Spleen (tissue), 11 donors: ENCODE measurements around the gene HSPA2. TPM values are rescaled to one million over a fixed set of nuclear protein-coding genes. Genes with fewer than 3 reads are reported as not detected.

ENCODE experiments used
- DNase-seq: peaks from one replicate; pipeline ENCODE4 v3.0.0-alpha.2; 2020
- H3K27ac ChIP-seq, 8 donors: fragments of 200-600 bp; sonication (generic) in 7 of 8; 1 replicate in 4 of 8; 2 replicates in 4 of 8; pipeline versions ENCODE4 v1.5.0 to v1.8.0; 2016 to 2021; ENCODE audit warnings: inconsistent platforms in 4 of 8, mild to moderate bottlenecking in 4 of 8, moderate library complexity in 1 of 8
- H3K27me3 ChIP-seq, 7 donors: fragments of 200-600 bp; sonication (generic) in 6 of 7; replicated peaks in 1 of 7; 1 replicate in 4 of 7; 2 replicates in 3 of 7; pipeline versions ENCODE4 v1.5.0 to v1.8.0; 2016 to 2021; ENCODE audit warnings: inconsistent platforms in 3 of 7, mild to moderate bottlenecking in 1 of 7
- H3K36me3 ChIP-seq, 6 donors: fragments of 200-600 bp; sonication (generic) in 5 of 6; 1 replicate in 4 of 6; 2 replicates in 2 of 6; pipeline versions ENCODE4 v1.5.0 to v1.8.0; 2016 to 2021; ENCODE audit warnings: inconsistent platforms in 2 of 6
- H3K4me1 ChIP-seq, 6 donors: fragments of 200-600 bp; sonication (generic) in 5 of 6; 1 replicate in 3 of 6; 2 replicates in 3 of 6; pipeline versions ENCODE4 v1.5.0 to v1.8.0; 2016 to 2021; ENCODE audit warnings: inconsistent platforms in 3 of 6
- H3K4me3 ChIP-seq, 8 donors: fragments of 200-600 bp; sonication (generic) in 7 of 8; 1 replicate in 4 of 8; 2 replicates in 4 of 8; pipeline versions ENCODE4 v1.5.0 to v1.8.0; 2016 to 2021; ENCODE audit warnings: inconsistent platforms in 4 of 8, mild to moderate bottlenecking in 4 of 8, moderate library complexity in 2 of 8
- H3K9me3 ChIP-seq, 8 donors: fragments of 200-600 bp; sonication (generic) in 7 of 8; 1 replicate in 4 of 8; 2 replicates in 4 of 8; pipeline versions ENCODE4 v1.5.0 to v1.8.0; 2016 to 2021; ENCODE audit warnings: inconsistent platforms in 4 of 8
- CTCF ChIP-seq, 11 experiments: fragments of 200-600 bp in 7 of 11; fragments of 450-650 bp in 4 of 11; sonication (generic) in 4 of 11; IDR thresholded peaks in 8 of 11; conservative IDR thresholded peaks in 3 of 11; 1 replicate in 7 of 11; 2 replicates in 4 of 11; pipeline versions ENCODE4 v1.4.0 to v1.8.0; 2016 to 2021; ENCODE audit warnings: antibody characterized with exemption in 11 of 11, inconsistent platforms in 4 of 11, mild to moderate bottlenecking in 1 of 11
- POLR2A ChIP-seq, 3 donors: fragments of 450-650 bp; IDR thresholded peaks; one replicate each; pipeline ENCODE4 v1.5.1; 2017; ENCODE audit warnings: antibody characterized with exemption in 3 of 3, mild to moderate bottlenecking in 1 of 3
- POLR2AphosphoS5 ChIP-seq, 3 donors: sonication (generic); formaldehyde crosslinking; IDR thresholded peaks; one replicate each; pipeline ENCODE4 v1.5.1; 2017; ENCODE audit warnings: antibody characterized with exemption in 3 of 3
- WGBS, 5 donors: extraction: QIAGEN DNeasy Blood & Tissue Kit in 3 of 5; methylation state at CpG; one replicate each; pipeline versions ENCODE4 v1.1.5 to v1.1.7; 2013 to 2018; 5-methylcytosine and 5-hydroxymethylcytosine counted together
- intact Hi-C: fragments of 100-400 bp; cut with DNase I; formaldehyde crosslinking; loops from one replicate; pipeline ENCODE4 v1.15.0; 2023; ENCODE audit warnings: low total_unique reads
- polyA plus RNA-seq, 3 donors: library from polyadenylated mRNA; stranded (reverse); fragments of 200-250 nt; gene quantifications; one replicate each; pipeline ENCODE4 v1.2.1, GENCODE V29; 2013
- total RNA-seq, 7 donors: library from RNA; depleted of rRNA in 3 of 7; stranded (reverse); fragments of >200 nt in 3 of 7; fragmentation: NEBNext Ultra II Directional in 4 of 7; extraction: Animal tissue kit (Norgen Biotek cat#: 25700) in 4 of 7; gene quantifications; one replicate each; pipeline versions ENCODE4 v1.1.0 to v1.2.1, GENCODE V29; 2016 to 2021
- donor health status: healthy with polysubstance abuse.
- donor health status: DM: no; HTN: no; CAD: no; lungs with moderate emphysema.
- donor health status: DM: no; HTN: no; CAD: no.
- donor health status: Bipolar disorder and iron deficiency.
- donor health status: healthy.
- donor health status: DM: no; HTN: no; CAD: no.
- donor health status: DM: yes; HTN: yes; CAD: no.

The HSPA2 gene
- total and polyA plus RNA-seq, 10 donors, result 3.9 to 53.8 (median 23.6) TPM

GRCh38 chr14:64580467-64580866, 39.9 kb downstream of the HSPA2 start:
- no peak for TF ChIP-seq POLR2AphosphoS5 (IDR thresholded peaks at IDR 0.05)
- no peak for TF ChIP-seq CTCF (IDR thresholded peaks at IDR 0.05 in 8 of 11, conservative IDR thresholded peaks at IDR 0.05 in 3 of 11)
- TF ChIP-seq POLR2A (IDR thresholded peaks at IDR 0.05), result no peak
- H3K36me3 ChIP-seq, result no peaks in the 10 kb centered on the region
- H3K27me3 ChIP-seq, result no peaks in the 10 kb centered on the region
- no peak overlapping the region for H3K4me3 ChIP-seq
- intact Hi-C loops, result no loop called here
- H3K9me3 ChIP-seq, result no peaks in the 10 kb centered on the region
- 87 to 94% (median 91%) methylated on average over 7 of the region's 7 CpGs for WGBS, 5 donors
- H3K27ac ChIP-seq, result no peak overlapping the region
- no peaks in the 10 kb centered on the region for H3K4me1 ChIP-seq
- no peak for DNase-seq

GRCh38 chr14:64581363-64581762, 40.8 kb downstream of the HSPA2 start:
- Histone ChIP-seq H3K36me3 (no peaks in the 10 kb centered on the region), H3K9me3 (no peaks in the 10 kb centered on the region), H3K4me1 (no peaks in the 10 kb centered on the region), H3K27ac (no peak overlapping the region), H3K27me3 (no peaks in the 10 kb centered on the region), H3K4me3 (no peak overlapping the region)
- TF ChIP-seq POLR2A (IDR thresholded peaks at IDR 0.05), result no peak
- TF ChIP-seq POLR2AphosphoS5 (IDR thresholded peaks at IDR 0.05), result no peak
- TF ChIP-seq CTCF (IDR thresholded peaks at IDR 0.05 in 8 of 11, conservative IDR thresholded peaks at IDR 0.05 in 3 of 11), result no peak
- intact Hi-C loops, result no loop called here
- DNase-seq, result no peak
- WGBS, 5 donors, result 44 to 66% (median 64%) methylated on average over 2 of the region's 2 CpGs

GRCh38 chr14:64581817-64582216, 41.3 kb downstream of the HSPA2 start:
- WGBS, 5 donors, result 63 to 84% (median 74%) methylated on average over 5 of the region's 5 CpGs
- no peaks in the 10 kb centered on the region for H3K27me3 ChIP-seq
- H3K9me3 ChIP-seq, result no peaks in the 10 kb centered on the region
- no peak overlapping the region for H3K27ac ChIP-seq
- no peak overlapping the region for H3K4me3 ChIP-seq
- no peaks in the 10 kb centered on the region for H3K36me3 ChIP-seq
- no peaks in the 10 kb centered on the region for H3K4me1 ChIP-seq
- DNase-seq, result no peak
- intact Hi-C loops, result no loop called here
- TF ChIP-seq POLR2A (IDR thresholded peaks at IDR 0.05) (no peak), POLR2AphosphoS5 (IDR thresholded peaks at IDR 0.05) (no peak), CTCF (IDR thresholded peaks at IDR 0.05 in 8 of 11, conservative IDR thresholded peaks at IDR 0.05 in 3 of 11) (no peak)

- no peaks in the 10 kb centered on the region for H3K27me3 ChIP-seq
- intact Hi-C loops, result no loop called here
- 95 to 100% (median 100%) methylated on average over 1 of the region's 1 CpG for WGBS, 5 donors
- no peak overlapping the region for H3K4me3 ChIP-seq
- H3K9me3 ChIP-seq, result no peaks in the 10 kb centered on the region
- H3K4me1 ChIP-seq, result no peaks in the 10 kb centered on the region
- H3K36me3 ChIP-seq, result no peaks in the 10 kb centered on the region
- no peak for TF ChIP-seq CTCF (IDR thresholded peaks at IDR 0.05 in 8 of 11, conservative IDR thresholded peaks at IDR 0.05 in 3 of 11)
- TF ChIP-seq POLR2AphosphoS5 (IDR thresholded peaks at IDR 0.05), result no peak
- TF ChIP-seq POLR2A (IDR thresholded peaks at IDR 0.05), result no peak
- no peak overlapping the region for H3K27ac ChIP-seq
- DNase-seq, result no peak
Measured at GRCh38 chr14:64584190-64584589, 43.6 kb downstream of the HSPA2 start.
